ENCODE results near the gene PGAP2.

PGAP2 gene

DNA sequence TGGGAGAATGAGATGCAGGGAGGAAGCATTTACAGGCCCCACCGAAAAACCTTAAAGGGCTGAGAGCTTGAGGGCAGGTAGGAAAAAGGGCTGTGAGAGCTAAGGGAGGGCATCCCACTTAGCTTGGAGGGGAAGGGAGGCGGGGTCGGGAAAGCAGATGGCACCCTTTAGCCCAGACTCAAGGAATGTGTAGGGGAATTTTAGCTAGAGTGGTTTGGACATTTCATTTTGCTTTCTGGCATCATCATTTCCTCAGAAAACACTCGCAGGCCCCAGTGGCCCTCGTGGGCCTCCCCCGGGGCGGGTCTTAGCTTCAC, 46.3 kb downstream of the PGAP2 start:
- H2BK12ac ChIP-seq (ENCODE audit: low read length in 2 of 2), result peak overlapping the region in 1 of 2 experiments; percentile 2
- H3K4me2 ChIP-seq (ENCODE audit: low read length, poor library complexity, severe bottlenecking), result peak overlapping the region; percentile 47
- H3K14ac ChIP-seq (ENCODE audit: low read length in 2 of 2), result no peak overlapping the region
- no peaks in the 10 kb centered on the region for H3K9me3 ChIP-seq (ENCODE audit: control insufficient read depth, low read length)
- peak overlapping the region; percentile 72 for H3K9ac ChIP-seq (ENCODE audit: low read length)
- peak overlapping the region; percentile 33 for H4K8ac ChIP-seq (ENCODE audit: low read length)
- H3K4ac ChIP-seq (ENCODE audit: low read depth in 1 of 2, low read length in 2 of 2), result peak overlapping the region in 1 of 2 experiments; percentile 6
- H3K79me1 ChIP-seq (replicated peaks; ENCODE audit: low read length, poor library complexity, severe bottlenecking), result peaks cover 3% of the 10 kb centered on the region
- H2BK15ac ChIP-seq (ENCODE audit: low read depth, poor library complexity, severe bottlenecking), result no peak overlapping the region
- H4K91ac ChIP-seq (ENCODE audit: low read length), result peak overlapping the region; percentile 1
- H3K36me3 ChIP-seq (ENCODE audit: control insufficient read depth in 1 of 2, insufficient read depth in 2 of 2, low read depth in 1 of 2, low read length in 2 of 2), result no peaks in the 10 kb centered on the region
- peak overlapping the region; percentile 11 for H2AK5ac ChIP-seq (ENCODE audit: low read length, severe bottlenecking)
- no peaks in the 10 kb centered on the region for H3K27me3 ChIP-seq (ENCODE audit: control insufficient read depth in 1 of 2, insufficient read depth in 1 of 2, low read length in 2 of 2)
- H2BK5ac ChIP-seq (ENCODE audit: low read depth, low read length, poor library complexity, severe bottlenecking), result no peak overlapping the region
- peak overlapping the region in 1 of 2 experiments; percentile 92 for H3K4me3 ChIP-seq (ENCODE audit: insufficient read depth in 1 of 2, low read depth in 1 of 2, low read length in 2 of 2)
- H3K4me1 ChIP-seq (ENCODE audit: control insufficient read depth, insufficient read depth, low read depth, low read length), result peaks cover 16% of the 10 kb centered on the region
- H3K27ac ChIP-seq (ENCODE audit: low read length, poor library complexity, severe bottlenecking), result no peak overlapping the region
- DNase-seq, result no peak
- no peak overlapping the region for H2BK120ac ChIP-seq (ENCODE audit: low read depth, low read length)
- peak overlapping the region in 1 of 2 experiments; percentile 3 for H3K18ac ChIP-seq (ENCODE audit: low read depth in 1 of 2, low read length in 2 of 2)
- WGBS, result 14% methylated on average over 7 of the region's 7 CpGs
- no peak overlapping the region for H3K23ac ChIP-seq (ENCODE audit: low read length in 2 of 2)
- H2AFZ ChIP-seq (ENCODE audit: low read depth, low read length), result peak overlapping the region; percentile 49

DNA sequence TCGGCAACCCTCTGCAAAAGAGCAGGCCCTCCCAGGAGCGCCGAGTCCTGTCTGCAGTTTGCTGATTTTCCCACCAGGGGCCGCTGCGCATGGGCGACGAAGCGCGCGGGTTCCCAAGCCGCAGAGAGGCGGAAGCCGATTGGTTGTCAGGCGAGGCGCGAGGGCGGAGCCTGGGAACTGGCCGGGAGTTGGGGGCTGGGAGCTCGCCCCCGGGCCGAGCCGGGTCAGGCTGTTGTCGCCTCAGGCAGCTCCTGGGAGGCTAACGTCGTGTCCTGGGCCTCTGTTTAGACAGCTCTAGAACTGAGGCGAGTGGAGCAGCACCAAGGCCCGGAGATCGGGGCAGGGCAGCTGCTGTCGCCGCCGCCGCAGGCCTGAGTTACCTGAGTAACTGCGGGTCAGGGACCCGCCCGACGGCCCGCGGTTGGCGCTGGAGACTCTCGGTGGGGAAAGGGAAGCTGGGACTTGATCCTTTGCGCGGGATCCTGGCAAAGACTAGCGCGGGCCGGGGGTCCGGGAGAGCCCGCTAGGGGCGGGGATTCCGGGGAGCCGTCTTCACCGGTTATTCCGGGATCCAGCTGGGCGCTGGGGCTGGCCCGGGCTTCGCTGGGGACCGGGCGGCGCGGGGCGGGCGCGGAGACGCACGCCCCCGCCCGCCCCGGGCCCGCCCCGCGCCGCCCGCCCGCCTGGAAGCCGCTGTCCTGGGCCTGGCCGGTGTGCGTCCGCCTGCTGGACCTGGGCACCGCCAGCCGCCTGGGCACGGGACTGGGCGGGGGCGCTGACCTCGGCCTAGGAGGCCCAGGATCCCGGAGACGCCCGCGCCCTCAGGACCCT, 46.8 kb downstream of the PGAP2 start, which contains the start of gene STIM1:
STIM1 (plus strand) TSS at position 688 of the 831 bp plus-strand sequence. CDS start 607 bp downstream, outside the sequence.
- under 1% methylated on average over 51 of the region's 87 CpGs for WGBS

DNA sequence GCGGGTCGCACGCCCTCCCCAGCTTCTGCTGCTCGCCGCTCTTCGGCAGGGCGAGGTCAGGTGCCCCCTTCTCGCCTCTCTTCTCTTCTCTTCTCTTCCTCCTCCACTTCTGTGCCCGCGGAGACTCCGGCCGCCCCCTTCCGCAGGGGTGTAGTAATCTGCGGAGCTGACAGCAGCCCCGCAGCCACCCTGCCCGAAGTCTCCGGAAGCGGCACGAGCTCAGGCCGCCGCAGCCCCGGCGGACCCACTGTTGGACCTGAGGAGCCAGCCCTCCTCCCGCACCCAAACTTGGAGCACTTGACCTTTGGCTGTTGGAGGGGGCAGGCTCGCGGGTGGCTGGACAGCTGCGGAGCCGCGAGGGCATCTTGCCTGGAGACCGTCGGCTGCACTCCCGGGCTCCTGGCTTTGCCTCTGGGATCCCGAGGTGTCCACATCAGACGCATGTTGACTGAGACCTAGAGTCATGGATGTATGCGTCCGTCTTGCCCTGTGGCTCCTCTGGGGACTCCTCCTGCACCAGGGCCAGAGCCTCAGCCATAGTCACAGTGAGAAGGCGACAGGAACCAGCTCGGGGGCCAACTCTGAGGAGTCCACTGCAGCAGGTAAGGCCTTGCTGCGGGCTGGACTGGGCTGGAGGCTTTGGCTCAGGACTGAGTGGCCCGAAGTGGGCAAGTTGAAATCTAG, 47.6 kb downstream of the PGAP2 start:
- H3K27ac ChIP-seq (ENCODE audit: low read length, poor library complexity, severe bottlenecking), result no peak overlapping the region
- H3K36me3 ChIP-seq (ENCODE audit: control insufficient read depth in 1 of 2, insufficient read depth in 2 of 2, low read depth in 1 of 2, low read length in 2 of 2), result no peaks in the 10 kb centered on the region
- peak overlapping the region; percentile 96 for H3K4me2 ChIP-seq (ENCODE audit: low read length, poor library complexity, severe bottlenecking)
- peak overlapping the region in 1 of 2 experiments; percentile 56 for H2BK12ac ChIP-seq (ENCODE audit: low read length in 2 of 2)
- peak overlapping the region; percentile 21 for H2BK5ac ChIP-seq (ENCODE audit: low read depth, low read length, poor library complexity, severe bottlenecking)
- H3K23ac ChIP-seq (ENCODE audit: low read length in 2 of 2), result peak overlapping the region; percentile 67 to 68
- peak overlapping the region; percentile 60 for H2AFZ ChIP-seq (ENCODE audit: low read depth, low read length)
- H2AK5ac ChIP-seq (ENCODE audit: low read length, severe bottlenecking), result no peak overlapping the region
- H3K9me3 ChIP-seq (ENCODE audit: control insufficient read depth, low read length), result no peaks in the 10 kb centered on the region
- H3K4ac ChIP-seq (ENCODE audit: low read depth in 1 of 2, low read length in 2 of 2), result peak overlapping the region; percentile 71 to 82
- H3K9ac ChIP-seq (ENCODE audit: low read length), result peak overlapping the region; percentile 84
- peak overlapping the region; percentile 21 for H2BK120ac ChIP-seq (ENCODE audit: low read depth, low read length)
- H3K27me3 ChIP-seq (ENCODE audit: control insufficient read depth in 1 of 2, insufficient read depth in 1 of 2, low read length in 2 of 2), result no peaks in the 10 kb centered on the region
- H3K4me3 ChIP-seq (ENCODE audit: insufficient read depth in 1 of 2, low read depth in 1 of 2, low read length in 2 of 2), result peak overlapping the region; percentile 75 to 82
- peak; percentile 51 for DNase-seq
- H3K14ac ChIP-seq (ENCODE audit: low read length in 2 of 2), result peak overlapping the region in 1 of 2 experiments; percentile 74
- H4K8ac ChIP-seq (ENCODE audit: low read length), result peak overlapping the region; percentile 62
- H3K4me1 ChIP-seq (ENCODE audit: control insufficient read depth, insufficient read depth, low read depth, low read length), result peaks cover 18% of the 10 kb centered on the region
- H2BK15ac ChIP-seq (ENCODE audit: low read depth, poor library complexity, severe bottlenecking), result peak overlapping the region; percentile 90
- H4K91ac ChIP-seq (ENCODE audit: low read length), result peak overlapping the region; percentile 84
- WGBS, result 4% methylated on average over 40 of the region's 40 CpGs
- H3K18ac ChIP-seq (ENCODE audit: low read depth in 1 of 2, low read length in 2 of 2), result peak overlapping the region; percentile 40 to 50
- H3K79me1 ChIP-seq (replicated peaks; ENCODE audit: low read length, poor library complexity, severe bottlenecking), result peaks cover 5% of the 10 kb centered on the region

More for the DNA sequence above, 46.8 kb downstream of the PGAP2 start, which contains the start of gene STIM1:
- peak within 1 kb of the TSS; percentile 88 for H4K8ac ChIP-seq (ENCODE audit: low read length)
- H3K18ac ChIP-seq (ENCODE audit: low read depth in 1 of 2, low read length in 2 of 2), result peak within 1 kb of the TSS; percentile 67 to 87
- peak within 1 kb of the TSS; percentile 67 to 68 for H3K23ac ChIP-seq (ENCODE audit: low read length in 2 of 2)
- peak within 1 kb of the TSS; percentile 95 for H3K9ac ChIP-seq (ENCODE audit: low read length)
- peak within 1 kb of the TSS; percentile 90 for H4K91ac ChIP-seq (ENCODE audit: low read length)
- H2BK15ac ChIP-seq (ENCODE audit: low read depth, poor library complexity, severe bottlenecking), result peak within 1 kb of the TSS; percentile 90
- H3K79me1 ChIP-seq (replicated peaks; ENCODE audit: low read length, poor library complexity, severe bottlenecking), result peaks cover 3% of the 10 kb centered on the region
- H2AK5ac ChIP-seq (ENCODE audit: low read length, severe bottlenecking), result peak within 1 kb of the TSS; percentile 11
- H2BK5ac ChIP-seq (ENCODE audit: low read depth, low read length, poor library complexity, severe bottlenecking), result peak within 1 kb of the TSS; percentile 84
- peaks cover 16% of the 10 kb centered on the region for H3K4me1 ChIP-seq (ENCODE audit: control insufficient read depth, insufficient read depth, low read depth, low read length)
- H2BK12ac ChIP-seq (ENCODE audit: low read length in 2 of 2), result peak within 1 kb of the TSS; percentile 2 to 56
- H3K27ac ChIP-seq (ENCODE audit: low read length, poor library complexity, severe bottlenecking), result peak within 1 kb of the TSS; percentile 89
- peak within 1 kb of the TSS; percentile 71 to 82 for H3K4ac ChIP-seq (ENCODE audit: low read depth in 1 of 2, low read length in 2 of 2)
- H3K9me3 ChIP-seq (ENCODE audit: control insufficient read depth, low read length), result no peaks in the 10 kb centered on the region
- H3K4me2 ChIP-seq (ENCODE audit: low read length, poor library complexity, severe bottlenecking), result peak within 1 kb of the TSS; percentile 96
- H3K36me3 ChIP-seq (ENCODE audit: control insufficient read depth in 1 of 2, insufficient read depth in 2 of 2, low read depth in 1 of 2, low read length in 2 of 2), result no peaks in the 10 kb centered on the region
- peak within 1 kb of the TSS; percentile 60 for H2AFZ ChIP-seq (ENCODE audit: low read depth, low read length)
- H3K27me3 ChIP-seq (ENCODE audit: control insufficient read depth in 1 of 2, insufficient read depth in 1 of 2, low read length in 2 of 2), result no peaks in the 10 kb centered on the region
- peak within 1 kb of the TSS; percentile 90 for H2BK120ac ChIP-seq (ENCODE audit: low read depth, low read length)
- peak within 1 kb of the TSS; percentile 84 to 92 for H3K4me3 ChIP-seq (ENCODE audit: insufficient read depth in 1 of 2, low read depth in 1 of 2, low read length in 2 of 2)
- DNase-seq, result peak; percentile 94
- H3K14ac ChIP-seq (ENCODE audit: low read length in 2 of 2), result peak within 1 kb of the TSS in 1 of 2 experiments; percentile 74
